ENCODE measurements around the gene SLC13A5.

DNA sequence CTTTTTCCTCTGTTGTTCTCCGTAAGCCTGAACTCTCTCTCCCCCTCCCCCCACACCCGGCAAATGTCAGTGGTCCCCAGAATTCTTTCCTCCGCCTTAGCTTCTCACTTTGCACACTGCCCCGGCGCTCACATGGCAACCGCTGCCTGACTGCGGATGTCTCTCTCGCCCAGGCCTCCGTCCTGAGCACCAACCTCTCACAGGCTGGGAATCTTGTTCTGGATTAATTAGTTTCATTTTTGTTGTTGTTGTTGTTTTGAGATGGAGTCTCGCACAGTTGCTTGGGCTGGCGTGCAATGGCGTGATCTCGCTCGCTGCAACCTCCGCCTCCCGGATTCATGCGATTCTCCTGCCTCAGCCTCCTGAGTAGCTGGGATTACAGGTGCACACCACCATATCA is 45.0 kb downstream of the SLC13A5 start:
- TF ChIP-seq POLR2AphosphoS5 (IDR thresholded peaks at IDR 0.05) (no peak), POLR2A (IDR thresholded peaks at IDR 0.05) (no peak), EP300 (IDR thresholded peaks at IDR 0.05; ENCODE audit: low read depth) (no peak)
- TF ChIP-seq, protein P1, sequence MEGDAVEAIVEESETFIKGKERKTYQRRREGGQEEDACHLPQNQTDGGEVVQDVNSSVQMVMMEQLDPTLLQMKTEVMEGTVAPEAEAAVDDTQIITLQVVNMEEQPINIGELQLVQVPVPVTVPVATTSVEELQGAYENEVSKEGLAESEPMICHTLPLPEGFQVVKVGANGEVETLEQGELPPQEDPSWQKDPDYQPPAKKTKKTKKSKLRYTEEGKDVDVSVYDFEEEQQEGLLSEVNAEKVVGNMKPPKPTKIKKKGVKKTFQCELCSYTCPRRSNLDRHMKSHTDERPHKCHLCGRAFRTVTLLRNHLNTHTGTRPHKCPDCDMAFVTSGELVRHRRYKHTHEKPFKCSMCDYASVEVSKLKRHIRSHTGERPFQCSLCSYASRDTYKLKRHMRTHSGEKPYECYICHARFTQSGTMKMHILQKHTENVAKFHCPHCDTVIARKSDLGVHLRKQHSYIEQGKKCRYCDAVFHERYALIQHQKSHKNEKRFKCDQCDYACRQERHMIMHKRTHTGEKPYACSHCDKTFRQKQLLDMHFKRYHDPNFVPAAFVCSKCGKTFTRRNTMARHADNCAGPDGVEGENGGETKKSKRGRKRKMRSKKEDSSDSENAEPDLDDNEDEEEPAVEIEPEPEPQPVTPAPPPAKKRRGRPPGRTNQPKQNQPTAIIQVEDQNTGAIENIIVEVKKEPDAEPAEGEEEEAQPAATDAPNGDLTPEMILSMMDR (IDR thresholded peaks at IDR 0.05) = no peak

Measured in transverse colon (tissue), 4 donors.